Hepatocyte (in vitro differentiated cells): ENCODE results near the gene COL21A1. TPM values are rescaled to one million over a fixed set of nuclear protein-coding genes. Genes with fewer than 3 reads are reported as not detected.

Source experiments
- DNase-seq: peaks from one replicate; pipeline ENCODE4 v3.0.0-alpha.2; 2016; ENCODE audit warnings: low spot score
- H2AFZ ChIP-seq: fragments of 200-600 bp; sonication (generic); 2 replicates; pipeline ENCODE4 v1.6.0; 2016; ENCODE audit warnings: antibody characterized with exemption, mild to moderate bottlenecking
- H3K27ac ChIP-seq: fragments of 200-600 bp; sonication (generic); 2 replicates; pipeline ENCODE4 v1.5.1; 2016; ENCODE audit warnings: mild to moderate bottlenecking
- H3K27me3 ChIP-seq: fragments of 200-600 bp; sonication (generic); 2 replicates; pipeline ENCODE4 v1.6.1; 2016
- H3K36me3 ChIP-seq: fragments of 200-600 bp; sonication (generic); replicated peaks from 2 replicates; pipeline ENCODE4 v1.5.1; 2016; ENCODE audit warnings: low read depth; ENCODE audit not compliant: insufficient read depth
- H3K4me1 ChIP-seq: fragments of 200-600 bp; sonication (generic); 2 replicates; pipeline ENCODE4 v1.5.1; 2016; ENCODE audit warnings: mild to moderate bottlenecking, moderate library complexity; ENCODE audit not compliant: insufficient read depth
- H3K4me2 ChIP-seq: fragments of 200-600 bp; sonication (generic); 2 replicates; pipeline ENCODE4 v1.6.0; 2016
- H3K4me3 ChIP-seq: fragments of 200-600 bp; sonication (generic); 2 replicates; pipeline ENCODE4 v1.5.1; 2016; ENCODE audit warnings: mild to moderate bottlenecking
- H3K79me2 ChIP-seq: fragments of 200-600 bp; sonication (generic); 2 replicates; pipeline ENCODE4 v1.6.0; 2017; ENCODE audit warnings: mild to moderate bottlenecking
- H3K9me2 ChIP-seq: fragments of 200-600 bp; sonication (generic); replicated peaks from 2 replicates; pipeline ENCODE4 v1.6.0; 2017; ENCODE audit warnings: mild to moderate bottlenecking; ENCODE audit not compliant: insufficient read depth
- H3K9me3 ChIP-seq: fragments of 200-600 bp; sonication (generic); 2 replicates; pipeline ENCODE4 v1.5.1; 2016; ENCODE audit warnings: low read depth, mild to moderate bottlenecking
- H4K20me1 ChIP-seq: fragments of 200-600 bp; sonication (generic); 2 replicates; pipeline ENCODE4 v1.6.0; 2016; ENCODE audit warnings: mild to moderate bottlenecking; ENCODE audit not compliant: insufficient read depth, poor library complexity, severe bottlenecking
- EZH2 ChIP-seq: fragments of 200-600 bp; sonication (generic); IDR thresholded peaks from 2 replicates; pipeline ENCODE4 v1.6.1; 2016; ENCODE audit warnings: antibody characterized with exemption, mild to moderate bottlenecking, borderline replicate concordance
- EZH2phosphoT487 ChIP-seq: fragments of 200-600 bp; sonication (generic); IDR thresholded peaks from one replicate; pipeline ENCODE4 v1.6.1; 2018; ENCODE audit warnings: antibody characterized with exemption, mild to moderate bottlenecking, low read depth, moderate library complexity; ENCODE audit not compliant: unreplicated experiment, severe bottlenecking
- WGBS: methylation state at CpG from one replicate; pipeline ENCODE4 v1.1.6; 2016; ENCODE audit warnings: low lambda C conversion rate; ENCODE audit errors: missing lambda C conversion rate; 5-methylcytosine and 5-hydroxymethylcytosine counted together
- polyA plus RNA-seq: library from polyadenylated mRNA; unstranded; fragments of >200 nt; fragmentation: Nextera tagmentation; extraction: Ambion mirVana; gene quantifications from 2 replicates; pipeline ENCODE4 v1.2.1, GENCODE V29; 2016
- total RNA-seq: library from RNA; depleted of rRNA; stranded (reverse); fragments of >200 nt; gene quantifications from 2 replicates; pipeline ENCODE4 v1.2.3, GENCODE V29; 2014
- TF ChIP-seq, protein P1 (sequence below): fragments of 200-600 bp; sonication (generic); IDR thresholded peaks from 2 replicates; pipeline ENCODE4 v1.5.1; 2016; ENCODE audit warnings: antibody characterized with exemption, mild to moderate bottlenecking; ENCODE audit not compliant: poor library complexity

Gene COL21A1
- total and polyA plus RNA-seq, 2 experiments from 2014 or later: 36.2 to 44.7 TPM

DNA sequence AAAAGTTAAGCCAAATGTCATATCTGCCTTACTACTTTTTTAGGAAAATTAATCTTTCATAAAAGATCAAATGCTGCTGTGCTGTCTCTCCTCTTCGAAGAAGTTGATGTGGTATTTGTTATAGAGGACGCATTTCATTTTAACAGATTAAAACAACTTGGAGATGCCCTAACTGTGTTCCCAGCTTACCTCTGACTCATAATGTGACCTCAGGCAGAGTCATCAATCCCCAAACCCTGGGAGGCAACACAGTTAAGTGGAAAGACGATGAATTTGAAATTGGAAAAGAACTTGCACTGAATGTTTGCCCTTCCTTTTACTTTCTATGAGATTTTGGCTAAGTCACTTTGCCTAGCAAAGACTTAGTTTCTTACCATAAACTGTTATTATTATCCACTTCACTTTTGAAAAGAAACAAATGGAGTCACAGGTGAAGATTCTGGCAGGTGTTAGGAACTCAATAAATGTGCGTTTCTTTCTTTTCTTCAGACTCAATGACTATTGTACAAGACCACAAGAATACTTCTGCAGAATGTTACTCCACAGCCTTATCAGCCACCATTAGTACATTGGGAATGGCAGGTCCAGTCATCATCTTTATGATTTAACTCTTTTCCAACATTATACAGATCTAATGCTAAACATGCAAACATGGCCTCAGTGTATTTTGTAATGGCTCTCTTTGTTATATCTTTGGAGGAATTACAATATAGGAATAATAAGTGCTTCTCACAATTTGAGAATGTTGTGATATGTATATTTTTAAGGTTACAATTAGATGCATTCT, 102.6 kb downstream of the COL21A1 start:
- DNase-seq: no peak
- H2AFZ ChIP-seq: no peak overlapping the region
- H3K79me2 ChIP-seq: no peaks in the 10 kb centered on the region
- H3K27me3 ChIP-seq: no peaks in the 10 kb centered on the region
- WGBS: 93% methylated on average over 4 of the region's 4 CpGs
- H3K27ac ChIP-seq: no peak overlapping the region
- H3K4me3 ChIP-seq: no peak overlapping the region
- no peaks in the 10 kb centered on the region for H3K9me3 ChIP-seq
- TF ChIP-seq EZH2 (no peak), EZH2phosphoT487 (no peak)
- TF ChIP-seq, protein P1, sequence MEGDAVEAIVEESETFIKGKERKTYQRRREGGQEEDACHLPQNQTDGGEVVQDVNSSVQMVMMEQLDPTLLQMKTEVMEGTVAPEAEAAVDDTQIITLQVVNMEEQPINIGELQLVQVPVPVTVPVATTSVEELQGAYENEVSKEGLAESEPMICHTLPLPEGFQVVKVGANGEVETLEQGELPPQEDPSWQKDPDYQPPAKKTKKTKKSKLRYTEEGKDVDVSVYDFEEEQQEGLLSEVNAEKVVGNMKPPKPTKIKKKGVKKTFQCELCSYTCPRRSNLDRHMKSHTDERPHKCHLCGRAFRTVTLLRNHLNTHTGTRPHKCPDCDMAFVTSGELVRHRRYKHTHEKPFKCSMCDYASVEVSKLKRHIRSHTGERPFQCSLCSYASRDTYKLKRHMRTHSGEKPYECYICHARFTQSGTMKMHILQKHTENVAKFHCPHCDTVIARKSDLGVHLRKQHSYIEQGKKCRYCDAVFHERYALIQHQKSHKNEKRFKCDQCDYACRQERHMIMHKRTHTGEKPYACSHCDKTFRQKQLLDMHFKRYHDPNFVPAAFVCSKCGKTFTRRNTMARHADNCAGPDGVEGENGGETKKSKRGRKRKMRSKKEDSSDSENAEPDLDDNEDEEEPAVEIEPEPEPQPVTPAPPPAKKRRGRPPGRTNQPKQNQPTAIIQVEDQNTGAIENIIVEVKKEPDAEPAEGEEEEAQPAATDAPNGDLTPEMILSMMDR: no peak
- H4K20me1 ChIP-seq: no peaks in the 10 kb centered on the region
- H3K36me3 ChIP-seq: no peaks in the 10 kb centered on the region
- no peaks in the 10 kb centered on the region for H3K9me2 ChIP-seq
- H3K4me2 ChIP-seq: no peak overlapping the region
- no peaks in the 10 kb centered on the region for H3K4me1 ChIP-seq

DNA sequence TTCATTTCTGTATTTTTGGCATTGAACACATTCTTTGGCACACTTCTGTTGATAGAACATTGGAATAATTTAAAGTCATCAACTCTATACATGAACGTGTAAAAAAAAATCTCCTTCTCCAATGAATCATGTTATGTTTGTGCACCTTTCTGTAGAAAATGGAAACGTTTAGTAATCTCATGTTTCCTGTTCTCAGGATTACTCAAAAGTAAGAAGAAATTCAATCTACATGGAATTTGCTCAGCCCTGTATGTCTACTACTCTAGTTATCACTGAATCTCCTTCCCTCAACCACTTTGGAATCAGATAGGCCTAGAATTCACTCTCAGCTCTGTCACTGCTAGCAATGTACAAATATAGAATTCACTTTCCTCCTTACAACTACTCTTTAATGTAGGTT, 103.6 kb downstream of the COL21A1 start:
- Histone ChIP-seq H3K4me1 (no peaks in the 10 kb centered on the region), H3K27me3 (no peaks in the 10 kb centered on the region), H3K4me3 (no peak overlapping the region), H2AFZ (no peak overlapping the region), H4K20me1 (no peaks in the 10 kb centered on the region), H3K36me3 (no peaks in the 10 kb centered on the region), H3K27ac (no peak overlapping the region), H3K79me2 (no peaks in the 10 kb centered on the region), H3K4me2 (no peak overlapping the region), H3K9me3 (no peaks in the 10 kb centered on the region), H3K9me2 (no peaks in the 10 kb centered on the region)
- no peak for DNase-seq
- TF ChIP-seq EZH2phosphoT487 (no peak), EZH2 (no peak)
- TF ChIP-seq, protein P1: no peak
- 83% methylated on average over 2 of the region's 2 CpGs for WGBS

DNA sequence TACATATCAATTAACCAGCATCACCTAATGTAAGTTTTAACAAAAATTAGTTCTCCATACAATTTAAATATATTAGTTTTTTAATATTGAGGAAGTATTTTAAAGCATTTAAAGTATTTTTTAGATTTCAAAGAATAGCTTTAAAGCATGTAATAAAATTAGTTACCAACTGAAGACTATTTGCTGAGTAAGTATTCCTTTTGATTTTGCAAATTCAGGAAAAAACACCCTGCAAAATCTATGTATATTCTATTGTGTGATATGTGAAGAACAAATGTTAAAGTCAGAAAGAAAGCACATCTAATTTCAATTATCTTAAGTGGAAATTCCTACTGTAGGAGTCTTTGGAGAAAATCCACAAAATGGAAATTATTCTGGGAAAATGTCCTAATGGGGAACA, 107.3 kb downstream of the COL21A1 start:
- Histone ChIP-seq H3K36me3 (no peaks in the 10 kb centered on the region), H3K4me2 (no peak overlapping the region), H4K20me1 (no peaks in the 10 kb centered on the region), H3K4me1 (no peaks in the 10 kb centered on the region), H3K79me2 (no peaks in the 10 kb centered on the region), H3K9me2 (no peaks in the 10 kb centered on the region), H3K4me3 (no peak overlapping the region), H2AFZ (no peak overlapping the region), H3K27ac (no peak overlapping the region), H3K27me3 (no peaks in the 10 kb centered on the region), H3K9me3 (no peaks in the 10 kb centered on the region)
- TF ChIP-seq, protein P1: no peak
- TF ChIP-seq EZH2phosphoT487 (no peak), EZH2 (no peak)
- DNase-seq: no peak

DNA sequence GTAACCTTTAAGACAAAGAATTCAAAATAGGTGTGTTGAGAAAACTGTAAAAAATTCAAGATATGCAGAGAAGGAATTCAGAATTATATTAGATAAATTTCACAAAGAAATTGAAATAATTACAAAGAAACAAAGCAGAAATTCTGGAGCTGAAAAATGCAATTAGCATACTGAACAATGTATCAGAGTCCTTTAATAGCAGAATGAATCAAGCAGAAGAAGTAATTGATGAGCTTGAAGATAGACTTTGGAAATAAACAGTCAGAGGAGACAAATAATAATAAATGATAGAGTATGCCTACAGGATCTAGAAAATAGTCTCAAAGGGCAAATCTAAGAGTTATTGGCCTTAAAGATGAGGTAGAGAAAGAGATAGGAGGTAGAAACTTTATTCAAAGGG, 131.7 kb downstream of the COL21A1 start:
- TF ChIP-seq, protein P1: no peak
- TF ChIP-seq EZH2phosphoT487: no peak
- TF ChIP-seq EZH2: no peak

More for the DNA sequence above, 131.7 kb downstream of the COL21A1 start:
- DNase-seq: no peak
- H2AFZ ChIP-seq: no peak overlapping the region
- H3K9me3 ChIP-seq: no peaks in the 10 kb centered on the region
- H3K4me3 ChIP-seq: no peak overlapping the region
- H3K27me3 ChIP-seq: no peaks in the 10 kb centered on the region
- H3K9me2 ChIP-seq: no peaks in the 10 kb centered on the region
- H3K79me2 ChIP-seq: no peaks in the 10 kb centered on the region
- no peak overlapping the region for H3K27ac ChIP-seq
- H3K4me2 ChIP-seq: no peak overlapping the region
- no peaks in the 10 kb centered on the region for H3K36me3 ChIP-seq
- H4K20me1 ChIP-seq: no peaks in the 10 kb centered on the region
- H3K4me1 ChIP-seq: no peaks in the 10 kb centered on the region
